Cardiac fibroblast (primary cell): ENCODE results near the gene NKAIN2.
"Not testable (repeated sequence)": the region's sequence is repeated elsewhere in the genome, so short reads cannot be mapped to it uniquely, and the experiment has no call there.

ENCODE experiments used
- DNase-seq, 2 donors: peaks; one replicate each; pipeline versions ENCODE4 v3.0.0 to v3.0.0-alpha.2; 2010; ENCODE audit warnings: low read depth in 2 of 2
- H3K4me3 ChIP-seq, 2 donors: replicated peaks in 1 of 2; 1 replicate in 1 of 2; 2 replicates in 1 of 2; pipeline ENCODE4 v1.5.1; 2011; ENCODE audit warnings: low read depth in 2 of 2, low read length in 2 of 2, mild to moderate bottlenecking in 2 of 2, moderate library complexity in 1 of 2
- CTCF ChIP-seq: IDR thresholded peaks from one replicate; pipeline ENCODE4 v1.5.1; 2011; ENCODE audit warnings: low read depth, mild to moderate bottlenecking, low read length, inconsistent platforms

The NKAIN2 gene

GRCh38 chr6:124560873-124561567, 757.4 kb downstream of the NKAIN2 start:
- DNase-seq = no peak
- TF ChIP-seq CTCF = no peak
- no peak overlapping the region for H3K4me3 ChIP-seq

DNA sequence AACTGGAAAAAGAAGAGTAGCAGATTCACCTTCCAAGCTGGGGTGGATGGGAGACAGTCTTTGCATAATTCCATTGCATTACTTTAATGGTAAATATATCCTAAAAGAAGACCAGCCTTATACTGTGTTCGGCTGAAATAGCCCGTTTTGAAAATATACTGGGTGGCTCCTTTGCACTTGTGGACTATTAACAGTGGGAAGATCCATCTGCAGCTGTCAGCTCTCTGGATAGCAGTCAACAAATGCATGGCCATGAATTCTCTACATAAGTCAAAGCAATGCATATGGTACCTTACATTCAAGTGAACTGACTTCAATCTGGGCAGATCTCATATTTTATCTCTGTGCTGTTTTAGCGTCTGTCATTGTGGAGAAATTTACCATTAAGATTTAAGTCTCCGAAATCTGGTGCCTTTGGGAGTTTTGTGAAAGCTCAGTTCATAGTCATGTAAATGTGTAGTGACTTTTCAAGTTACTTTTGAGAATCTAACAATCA, 758.0 kb downstream of the NKAIN2 start:
- no peak for DNase-seq
- H3K4me3 ChIP-seq = no peak overlapping the region
- no peak for TF ChIP-seq CTCF

DNA sequence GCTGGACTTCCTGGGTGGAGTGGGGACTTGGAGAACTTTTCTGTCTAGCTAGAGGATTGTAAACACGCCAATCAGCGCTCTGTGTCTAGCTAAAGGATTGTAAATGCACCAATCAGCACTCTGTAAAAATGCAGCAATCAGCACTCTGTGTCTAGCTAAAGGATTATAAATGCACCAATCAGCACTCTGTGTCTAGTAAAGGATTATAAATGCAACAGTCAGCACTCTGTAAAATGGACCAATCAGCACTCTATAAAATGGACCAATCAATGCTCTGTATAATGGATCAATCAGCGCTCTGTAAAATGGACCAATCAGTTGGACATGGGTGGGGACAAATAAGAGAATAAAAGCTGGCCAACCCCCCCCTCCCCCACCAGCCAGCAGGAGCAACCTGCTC, 760.5 kb downstream of the NKAIN2 start:
- H3K4me3 ChIP-seq, DNase-seq: not testable (repeated sequence)

DNA sequence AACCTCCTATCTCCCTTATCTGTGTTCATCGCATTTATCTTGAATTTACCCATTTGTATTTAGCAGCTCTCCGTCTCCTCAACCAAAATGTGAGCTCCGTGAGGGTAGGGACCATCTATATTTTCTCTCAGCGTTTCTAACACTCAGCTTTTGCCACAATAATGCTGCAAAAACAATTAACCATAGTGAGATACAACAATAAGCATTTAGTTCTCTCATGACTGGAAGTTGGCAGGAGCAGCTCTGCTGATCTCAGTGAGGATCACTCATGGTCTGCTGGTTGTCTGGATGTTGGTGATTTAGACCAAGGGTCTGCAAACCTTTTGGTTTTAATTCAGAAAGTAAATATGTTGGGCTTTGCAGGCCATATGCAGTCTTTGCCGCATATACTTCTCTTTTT, 763.7 kb downstream of the NKAIN2 start:
- H3K4me3 ChIP-seq = no peak overlapping the region
- no peak for TF ChIP-seq CTCF
- no peak for DNase-seq

DNA sequence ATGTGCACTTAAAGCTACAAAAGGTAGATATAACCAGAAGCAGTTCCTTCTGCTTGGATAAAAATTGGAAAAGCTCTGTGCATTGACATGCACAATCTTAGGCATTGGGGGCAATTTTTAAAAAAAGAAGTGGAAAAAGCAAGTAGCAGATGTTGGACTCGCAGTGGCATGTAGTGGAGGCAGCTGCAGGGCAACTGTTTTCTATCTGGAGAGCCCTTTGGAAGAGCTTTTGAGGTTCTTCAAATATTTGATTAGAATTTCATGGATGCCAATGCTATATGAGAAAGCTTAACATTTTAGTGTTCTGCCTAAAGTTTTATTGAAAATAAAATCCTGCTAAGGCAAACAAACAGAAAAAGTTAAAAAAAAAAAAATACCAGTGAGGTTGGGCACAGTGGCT, 770.3 kb downstream of the NKAIN2 start:
- H3K4me3 ChIP-seq = no peak overlapping the region
- DNase-seq = no peak
- no peak for TF ChIP-seq CTCF

- TF ChIP-seq CTCF = no peak
- no peak overlapping the region for H3K4me3 ChIP-seq
- DNase-seq = no peak
Measured at GRCh38 chr6:124577734-124578281, 774.1 kb downstream of the NKAIN2 start.

- no peak overlapping the region for H3K4me3 ChIP-seq
- TF ChIP-seq CTCF = no peak
- DNase-seq = no peak
Measured at GRCh38 chr6:124590001-124590400, 786.3 kb downstream of the NKAIN2 start.
